GM21526 (cell line): Measurements from ENCODE around the gene SHROOM1.
"Not testable (repeated sequence)": the region's sequence is repeated elsewhere in the genome, so short reads cannot be mapped to it uniquely, and the experiment has no call there.

Experiments
- ATAC-seq: cut with Tn5 transposase; IDR thresholded peaks from one replicate; pipeline ENCODE4 v1.9.1; 2021; ENCODE audit warnings: moderate library complexity; ENCODE audit not compliant: unreplicated experiment, low FRiP score

The SHROOM1 gene

GRCh38 chr5:132830436-132831094, at the start of gene SHROOM1:
Gene SHROOM1, minus strand, starts transcription at chr5:132830647. Its CDS starts 4,507 bp downstream, at chr5:132826140.
- ATAC-seq = peak; percentile 71

DNA sequence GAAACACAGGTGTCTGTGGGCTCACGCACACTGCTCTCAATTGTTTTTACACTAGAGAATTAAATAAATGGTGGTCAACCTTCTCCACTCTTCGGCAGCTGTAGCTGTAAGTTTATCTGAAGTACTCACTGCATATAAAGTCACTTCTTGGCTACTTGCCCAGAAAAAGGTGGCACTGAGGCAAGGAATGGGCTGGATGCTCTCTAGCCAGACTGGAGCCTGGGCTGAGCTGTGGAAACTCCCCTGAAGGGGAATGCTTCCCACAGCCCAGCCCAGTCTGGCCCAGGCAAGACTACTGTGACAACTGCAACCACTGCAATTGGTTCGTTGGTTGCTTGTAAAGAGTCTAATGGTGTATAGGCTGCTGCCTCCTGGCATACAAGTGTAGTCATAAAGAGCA, 47.5 kb upstream of the SHROOM1 start:
- no peak for ATAC-seq

- ATAC-seq = no peak
These were observed 47.0 kb upstream of the SHROOM1 start for GRCh38 chr5:132877466-132877865.

DNA sequence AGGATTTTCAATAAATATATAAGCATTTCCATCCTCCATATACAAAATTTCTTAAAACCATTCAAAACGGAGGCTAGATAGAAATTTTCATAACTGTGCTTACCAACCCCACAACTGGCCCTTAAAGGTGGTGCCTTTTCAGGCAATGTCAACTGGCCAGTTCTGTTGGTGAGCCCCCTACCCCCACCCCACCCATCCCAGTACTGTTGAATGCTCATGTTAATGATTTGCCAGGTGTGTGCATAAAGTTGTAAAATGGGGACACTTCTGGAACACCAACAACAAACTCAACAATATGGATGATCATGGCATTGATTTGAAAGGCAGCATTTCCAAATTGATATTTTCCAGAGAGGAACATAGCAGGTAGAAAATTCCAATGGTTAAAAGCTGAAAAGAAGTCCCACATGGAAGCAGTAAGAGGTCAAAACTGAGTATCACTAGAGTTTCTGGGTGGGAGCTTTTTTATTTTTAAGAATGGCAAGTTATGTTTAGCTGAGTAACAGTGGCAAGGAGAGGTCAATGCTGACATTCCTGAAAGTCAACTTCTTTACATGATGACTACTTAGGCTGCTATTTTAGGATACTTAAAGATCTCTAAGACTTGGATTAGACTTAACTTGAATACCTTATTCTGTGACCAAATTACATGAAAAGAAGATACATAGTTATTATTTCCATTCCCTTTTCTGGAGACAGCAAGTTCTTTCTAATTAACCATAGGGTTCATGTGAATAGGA, 45.7 kb upstream of the SHROOM1 start:
- ATAC-seq = no peak

GRCh38 chr5:132873930-132874271, 43.5 kb upstream of the SHROOM1 start:
- no peak for ATAC-seq

GRCh38 chr5:132873119-132873929, 42.9 kb upstream of the SHROOM1 start, which contains the start of gene LEAP2:
Gene LEAP2, plus strand, starts transcription at chr5:132873668. Its CDS starts 27 bp downstream, at chr5:132873695.
- ATAC-seq = no peak

DNA sequence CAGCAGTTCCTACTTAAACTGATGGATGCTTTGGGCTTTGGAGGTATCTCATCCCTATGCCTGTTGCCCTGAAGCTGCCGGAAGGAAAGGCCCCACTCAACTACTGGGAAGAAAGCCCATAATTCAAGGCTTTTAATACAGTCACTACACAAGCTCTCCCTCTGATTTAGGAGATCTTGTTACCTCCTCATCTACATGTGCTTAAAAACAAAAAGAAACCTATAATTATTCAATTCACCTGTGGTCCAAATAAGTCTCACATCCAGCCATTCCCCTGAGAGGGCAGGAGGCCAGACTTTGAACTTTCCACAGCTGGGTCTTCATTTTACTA, 42.3 kb upstream of the SHROOM1 start:
- ATAC-seq = no peak

- no peak for ATAC-seq
These were observed 41.2 kb upstream of the SHROOM1 start for GRCh38 chr5:132871459-132872284.

GRCh38 chr5:132870801-132871200, 40.4 kb upstream of the SHROOM1 start:
- no peak for ATAC-seq

DNA sequence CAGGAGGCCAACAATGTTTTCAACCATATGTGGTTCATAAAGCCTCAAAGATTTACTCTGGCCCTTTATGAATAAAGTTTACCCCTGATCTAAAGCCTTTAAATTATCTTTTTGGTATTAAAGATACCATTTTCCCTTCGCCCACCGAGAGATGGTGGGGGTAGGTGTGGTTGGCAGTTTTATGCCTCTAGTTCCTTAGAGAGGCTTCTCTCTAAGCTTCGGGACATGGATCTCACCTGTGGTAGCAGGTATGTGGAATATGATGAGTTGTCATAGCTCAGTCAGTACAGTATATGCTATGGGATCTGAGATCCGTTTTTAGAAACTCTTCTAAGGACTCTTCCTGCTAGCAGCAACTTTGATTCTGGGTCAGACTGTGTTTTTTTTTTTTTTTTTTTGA, 38.3 kb upstream of the SHROOM1 start:
- no peak for ATAC-seq

DNA sequence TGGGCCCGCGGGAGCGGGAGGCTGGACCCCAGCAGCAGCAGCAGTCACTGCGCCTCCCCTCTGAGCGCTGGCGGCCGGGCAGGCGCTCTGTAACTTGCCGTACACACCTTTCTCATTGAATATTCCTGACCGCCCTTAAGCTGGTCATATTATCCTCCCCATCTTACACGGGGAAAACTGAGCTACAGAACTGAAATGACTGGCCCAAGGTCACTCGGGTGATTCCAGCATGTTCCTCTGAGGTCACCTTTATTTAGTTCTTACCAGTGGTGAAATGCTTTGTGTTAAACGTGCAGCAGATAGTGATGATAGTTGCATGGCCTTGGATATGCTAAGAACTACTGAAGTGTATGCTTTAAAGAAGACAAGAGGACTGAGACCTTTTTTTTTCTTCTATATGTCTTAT, 36.6 kb upstream of the SHROOM1 start:
- peak; percentile 20 for ATAC-seq

- ATAC-seq = peak; percentile 97
These were observed 36.0 kb upstream of the SHROOM1 start, which contains the start of the genes GDF9 and UQCRQ for GRCh38 chr5:132866342-132867045. Gene GDF9, minus strand, starts transcription at chr5:132866469. Its CDS starts 1,936 bp downstream, at chr5:132864533. Gene UQCRQ, plus strand, starts transcription at chr5:132866642. Its CDS starts 240 bp downstream, at chr5:132866882.

DNA sequence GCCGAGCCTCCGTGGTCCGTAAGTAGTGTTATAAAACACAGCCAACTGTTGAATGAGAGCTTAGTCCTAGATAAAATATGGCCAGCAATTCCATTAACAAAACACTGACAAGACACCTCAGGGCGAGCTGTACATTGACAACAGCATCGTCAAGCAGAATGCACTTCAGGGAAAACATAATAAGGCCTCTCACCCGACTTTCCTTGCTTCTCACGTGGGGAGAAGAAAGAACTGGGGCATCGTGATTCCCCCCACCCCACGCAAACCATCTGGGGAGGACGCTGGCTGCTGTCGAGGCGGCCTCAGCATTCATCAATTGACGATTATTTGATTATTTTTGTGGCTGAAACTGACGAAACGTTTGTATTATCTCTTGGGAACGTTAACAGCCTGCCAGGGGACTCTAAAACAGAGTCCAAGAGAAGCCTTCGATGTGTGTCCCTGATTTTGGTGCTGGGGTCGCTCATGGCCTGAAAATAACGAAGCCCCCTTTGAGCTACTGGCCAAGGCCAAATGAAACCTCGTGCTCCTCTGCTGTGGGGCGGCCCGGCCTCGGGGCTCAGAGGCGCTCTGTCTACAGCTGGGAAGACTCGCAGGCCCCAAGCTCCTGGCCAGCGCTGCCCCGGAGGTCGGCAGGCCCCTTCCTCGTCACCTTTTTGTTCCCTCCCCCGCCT, 35.4 kb upstream of the SHROOM1 start:
- no peak for ATAC-seq

DNA sequence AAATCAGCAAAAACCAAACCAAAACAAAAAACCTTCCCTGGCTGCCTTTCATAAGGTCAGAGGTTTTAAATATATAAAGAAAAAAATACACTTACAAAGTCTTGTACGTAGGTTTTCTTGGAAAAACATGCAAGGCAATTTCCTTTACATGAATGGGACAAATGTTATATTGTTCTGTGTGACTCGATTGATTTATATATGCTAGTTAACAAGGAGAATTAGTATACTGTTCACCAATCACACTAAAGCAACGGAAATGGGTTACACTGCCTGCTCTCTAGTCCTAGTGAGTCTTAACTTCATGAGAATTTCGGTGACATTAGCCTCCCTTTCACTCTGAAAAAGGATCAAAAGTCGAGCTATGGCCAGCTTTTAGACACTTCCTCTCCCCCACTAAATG, 30.3 kb upstream of the SHROOM1 start:
- ATAC-seq = no peak

DNA sequence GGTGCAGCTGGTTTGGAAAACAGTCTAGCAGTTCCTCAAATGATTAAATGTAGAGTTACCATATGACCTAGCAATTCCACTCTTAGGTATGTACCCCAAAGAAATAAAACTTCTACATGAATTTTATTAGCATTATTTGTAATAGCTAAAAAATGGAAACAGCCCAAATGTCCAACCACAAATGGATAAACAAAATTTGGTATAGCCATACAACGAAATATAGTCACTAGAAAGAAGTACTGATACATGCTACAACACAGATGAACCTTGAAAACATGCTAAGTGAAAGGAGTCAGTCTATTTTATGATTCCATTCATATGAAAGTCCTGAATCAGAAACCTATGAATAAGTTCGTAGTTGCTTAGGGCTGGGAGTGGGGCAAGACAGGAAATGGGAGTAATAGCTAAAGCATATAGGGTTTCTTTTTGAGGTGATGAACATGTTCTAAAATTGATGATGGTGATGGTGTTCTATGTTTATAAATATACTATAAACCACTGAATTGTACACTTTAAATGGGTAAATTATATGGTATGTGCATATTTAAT, 29.5 kb upstream of the SHROOM1 start:
- ATAC-seq = no peak

DNA sequence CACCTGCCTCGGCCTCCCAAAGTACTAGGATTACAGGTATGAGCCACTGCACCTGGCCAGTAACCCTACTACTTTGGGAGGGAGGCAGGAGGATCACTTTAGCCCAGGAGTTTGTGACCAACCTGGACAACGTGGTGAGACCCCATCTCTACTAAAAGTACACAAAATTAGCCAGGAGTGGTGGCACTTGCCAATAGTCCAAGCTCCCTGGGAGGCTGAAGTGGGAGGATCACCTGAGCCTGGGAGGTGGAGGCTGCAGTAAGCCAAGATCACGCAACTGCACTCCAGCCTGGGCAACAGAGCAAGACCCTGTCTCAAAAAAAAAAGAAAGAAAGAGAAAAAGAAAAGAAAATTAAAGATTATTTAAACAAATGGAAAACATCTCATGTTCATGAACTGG, 25.6 kb upstream of the SHROOM1 start:
- ATAC-seq = no peak

- not testable (repeated sequence) for ATAC-seq
These were observed 24.5 kb upstream of the SHROOM1 start for GRCh38 chr5:132854992-132855391.

DNA sequence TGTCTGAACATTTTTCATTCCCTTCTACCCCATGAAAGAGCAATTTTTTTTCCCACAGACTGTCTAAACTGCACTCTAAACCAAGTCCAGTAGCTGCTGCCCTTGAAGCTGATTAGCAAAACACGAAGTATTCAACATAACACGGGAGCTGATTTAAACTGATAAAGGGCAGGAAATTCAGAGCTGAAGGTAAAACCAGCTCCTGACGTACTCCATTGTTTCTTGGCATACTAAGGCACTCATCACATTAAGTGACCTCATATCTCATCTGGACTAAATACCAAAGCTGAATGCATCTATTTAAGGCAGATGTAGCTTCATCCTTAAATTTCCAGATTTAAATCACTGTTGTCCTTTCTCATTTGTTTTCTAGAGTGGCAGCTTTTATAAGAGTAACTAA, 23.9 kb upstream of the SHROOM1 start:
- no peak for ATAC-seq

GRCh38 chr5:132853790-132854189, 23.3 kb upstream of the SHROOM1 start:
- ATAC-seq = no peak
